ENCODE measurements around the gene NCR1.
"Not testable (repeated sequence)": the region's sequence is repeated elsewhere in the genome, so short reads cannot be mapped to it uniquely, and the experiment has no call there.

The NCR1 gene

DNA sequence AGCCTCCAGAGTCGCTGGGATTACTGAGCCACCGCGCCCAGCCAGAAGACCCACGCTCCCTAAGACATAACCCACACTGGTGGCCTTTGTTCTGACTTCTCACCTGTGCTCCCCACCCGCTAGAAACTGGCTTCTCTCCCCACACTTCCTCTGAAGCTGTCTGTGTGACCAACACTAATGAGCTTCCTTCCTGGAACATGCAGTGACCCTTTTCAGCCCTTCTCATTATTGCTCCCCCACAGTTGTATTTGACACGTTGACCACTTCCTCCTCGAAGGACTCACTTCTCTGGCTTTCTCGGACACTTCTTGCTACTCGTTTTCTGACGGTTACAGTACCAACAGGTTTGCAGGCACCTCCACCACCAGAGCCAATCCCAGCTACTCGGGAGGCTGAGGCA, 10.9 kb downstream of the NCR1 start:
- no peak for DNase-seq

GRCh38 chr19:54918499-54918898, 12.6 kb downstream of the NCR1 start:
- DNase-seq, result no peak

DNA sequence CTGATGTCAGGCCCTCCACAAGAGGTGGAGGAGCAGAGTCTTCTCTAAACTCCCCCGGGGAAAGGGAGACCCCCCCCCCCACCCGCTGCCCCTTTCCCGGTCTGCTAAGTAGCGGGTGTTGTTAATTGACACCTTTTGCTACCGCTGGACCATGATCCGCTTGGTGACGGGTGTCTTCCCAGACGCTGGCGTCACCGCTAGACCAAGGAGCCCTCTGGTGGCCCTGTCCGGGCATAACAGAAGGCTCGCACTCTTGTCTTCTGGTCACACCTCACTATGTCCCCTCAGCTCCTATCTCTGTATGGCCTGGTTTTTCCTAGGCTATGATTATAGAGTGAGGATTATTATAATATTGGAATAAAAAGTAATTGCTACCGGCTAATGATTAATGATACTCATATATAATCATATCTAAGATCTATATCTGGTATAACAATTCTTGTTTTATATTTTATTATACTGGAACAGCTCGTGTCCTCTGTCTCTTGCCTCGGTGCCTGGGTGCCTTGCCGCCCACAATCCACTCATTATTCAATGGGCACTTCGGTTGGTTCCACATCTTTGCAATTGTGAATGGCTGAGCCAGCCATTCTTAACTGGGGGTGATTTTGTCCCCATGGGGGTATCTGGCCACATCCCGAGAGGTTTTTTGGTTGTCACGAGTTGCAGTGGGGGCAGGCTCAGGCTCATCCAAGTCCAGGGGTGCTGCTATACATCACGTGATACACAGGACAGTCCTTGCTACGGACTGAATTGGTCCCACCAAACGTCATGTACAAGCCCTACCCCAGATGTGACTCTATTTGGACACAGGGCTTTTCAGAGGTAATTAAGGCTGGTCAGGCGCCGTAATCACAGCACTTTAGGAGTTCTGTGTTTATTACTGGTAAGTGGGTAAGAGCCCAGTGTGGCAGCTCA, 14.0 kb downstream of the NCR1 start:
- DNase-seq, result not testable (repeated sequence)

GRCh38 chr19:54921082-54921481, 15.1 kb downstream of the NCR1 start:
- DNase-seq, result no peak

GRCh38 chr19:54923276-54923675, 17.3 kb downstream of the NCR1 start:
- no peak for DNase-seq

DNA sequence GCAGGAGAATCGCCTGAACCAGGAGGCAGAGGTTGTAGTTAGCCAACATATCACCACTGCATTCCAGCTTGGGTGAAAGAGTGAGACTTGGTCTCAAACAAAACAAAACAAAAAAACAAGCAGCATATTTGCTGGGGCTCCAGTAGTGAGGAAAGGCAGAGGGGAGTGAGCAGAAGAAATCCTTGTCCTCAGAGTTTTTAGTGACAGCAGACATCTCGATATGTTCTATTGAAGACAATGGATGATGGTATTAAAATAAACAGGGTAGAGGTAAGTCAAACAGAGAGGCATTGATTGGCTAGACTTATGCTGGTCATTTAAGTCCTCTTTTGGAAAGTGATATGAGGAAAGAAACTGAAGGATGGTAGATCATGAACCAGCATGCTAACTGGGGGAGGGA, 22.4 kb downstream of the NCR1 start:
- no peak for DNase-seq

DNA sequence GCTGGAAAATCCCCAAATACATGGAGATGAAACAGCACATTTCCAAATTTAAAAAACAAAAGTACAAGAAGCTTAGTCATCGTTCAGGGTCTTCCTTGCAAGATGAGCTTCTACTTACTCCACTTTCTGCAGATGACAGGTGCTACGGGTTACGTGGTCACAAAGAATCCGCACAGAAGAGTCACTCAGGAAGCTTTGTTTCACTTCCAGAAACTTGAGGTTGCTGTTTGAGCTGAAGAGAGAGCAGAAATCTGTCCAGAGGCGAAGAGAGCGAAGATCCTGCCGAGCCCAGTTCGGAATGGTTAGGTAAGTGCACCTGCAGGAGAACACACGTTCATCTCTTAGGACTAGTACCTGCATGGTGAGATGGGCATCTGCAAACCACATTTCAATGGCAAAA, 32.0 kb downstream of the NCR1 start:
- no peak for DNase-seq

DNA sequence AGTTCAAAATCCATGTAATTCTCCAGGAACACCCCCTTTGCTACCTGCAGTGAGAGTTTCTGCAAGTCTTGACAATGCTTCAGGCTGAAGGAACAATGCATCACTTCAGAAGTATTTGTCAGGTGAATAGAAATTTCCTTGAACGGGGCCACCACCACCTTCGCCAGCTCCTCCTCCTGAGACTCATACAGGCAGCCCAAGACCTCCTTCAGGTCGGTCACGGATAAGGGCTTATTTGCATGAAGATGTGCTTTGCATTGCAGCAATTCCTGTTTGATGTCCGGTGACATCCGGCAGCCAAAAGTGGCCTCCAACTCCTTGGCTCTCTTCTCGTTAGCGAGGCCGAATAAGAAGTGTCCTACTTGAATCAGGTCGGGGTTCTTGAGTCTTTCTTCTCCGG, 33.0 kb downstream of the NCR1 start:
- no peak for DNase-seq

GRCh38 chr19:54939538-54939937, 33.6 kb downstream of the NCR1 start:
- DNase-seq, result not testable (repeated sequence)

GRCh38 chr19:54943772-54944361, 37.9 kb downstream of the NCR1 start:
- not testable (repeated sequence) for DNase-seq

DNA sequence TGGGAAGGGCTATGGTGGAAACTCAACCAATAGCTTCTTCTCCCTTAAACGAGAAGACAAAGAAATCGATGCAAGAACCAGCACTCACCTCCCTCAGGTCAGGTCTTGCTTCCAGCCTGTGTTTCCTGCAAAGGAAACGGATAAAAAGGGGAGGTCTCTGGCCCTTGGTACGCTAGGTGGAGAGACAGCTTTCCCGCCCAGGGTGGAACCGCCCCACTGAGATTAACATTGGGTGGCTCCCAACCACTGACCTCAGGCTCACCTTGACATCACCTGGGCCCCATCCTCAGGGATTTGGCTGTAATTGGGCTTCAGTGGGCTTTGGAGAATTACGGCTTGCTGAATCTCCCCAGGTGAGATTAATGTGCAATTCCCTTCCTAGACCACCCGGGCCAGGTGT, 41.4 kb downstream of the NCR1 start, which contains the start of gene NLRP7:
Gene NLRP7, minus strand, starts transcription at position 150 of the 400 bp plus-strand sequence.
- no peak for DNase-seq

DNA sequence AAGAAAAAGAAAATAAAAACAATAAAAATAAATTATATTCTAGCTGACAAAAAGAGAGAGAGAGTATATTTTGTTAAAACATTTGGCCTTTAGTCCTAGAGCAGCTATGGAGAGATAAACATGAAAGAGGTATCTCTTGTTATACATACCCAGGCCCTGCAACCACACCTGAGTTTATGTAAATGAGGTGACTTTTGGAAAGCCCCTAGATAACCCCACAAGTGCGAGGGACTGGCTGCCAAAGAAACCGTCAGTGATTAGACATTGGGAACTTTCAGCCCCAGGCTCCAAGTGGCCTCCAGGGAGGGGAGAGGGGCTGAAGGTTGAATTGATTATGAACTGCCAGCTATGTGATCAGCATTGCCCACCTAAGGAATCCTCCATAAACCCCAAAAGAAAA, 43.5 kb downstream of the NCR1 start:
- no peak for DNase-seq

- not testable (repeated sequence) for DNase-seq
Observed at GRCh38 chr19:54950580-54950979, 44.6 kb downstream of the NCR1 start.

DNA sequence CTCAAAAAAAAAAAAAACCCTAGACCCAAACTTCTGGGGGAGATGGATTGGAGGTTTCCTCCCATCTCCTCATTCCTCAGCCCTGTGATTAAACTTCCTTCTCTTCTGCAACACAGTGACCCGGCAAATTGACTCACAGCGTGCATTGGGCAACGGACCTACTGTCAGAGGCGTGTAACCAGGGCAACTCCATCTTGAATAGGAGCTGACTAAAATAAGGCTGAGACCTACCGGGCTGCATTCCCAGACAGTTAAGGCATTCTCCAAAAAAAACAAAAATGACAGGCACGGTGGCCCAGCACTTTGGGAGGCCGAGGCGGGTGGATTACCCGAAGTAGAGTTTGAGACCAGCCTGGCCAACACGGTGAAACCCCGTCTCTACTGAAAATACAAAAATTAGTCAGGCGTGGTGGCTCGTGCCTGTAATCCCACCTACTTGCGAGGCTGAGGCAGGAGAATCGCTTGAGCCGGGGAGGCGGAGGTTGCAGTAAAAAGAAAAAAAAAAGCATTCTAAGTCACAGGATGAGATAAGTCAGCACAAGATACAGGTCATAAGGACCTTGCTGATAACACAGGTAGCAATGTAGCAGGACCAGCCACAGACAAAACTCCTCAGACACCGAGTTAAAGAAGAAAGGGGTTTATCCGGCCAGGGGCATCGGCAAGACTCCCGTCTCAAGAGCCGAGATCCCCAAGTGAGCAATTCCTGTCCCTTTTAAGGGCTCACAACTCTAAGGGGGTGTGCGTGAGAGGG, 46.8 kb downstream of the NCR1 start:
- no peak for DNase-seq

- not testable (repeated sequence) for DNase-seq
Observed at GRCh38 chr19:54953345-54953713, 47.4 kb downstream of the NCR1 start.

DNA sequence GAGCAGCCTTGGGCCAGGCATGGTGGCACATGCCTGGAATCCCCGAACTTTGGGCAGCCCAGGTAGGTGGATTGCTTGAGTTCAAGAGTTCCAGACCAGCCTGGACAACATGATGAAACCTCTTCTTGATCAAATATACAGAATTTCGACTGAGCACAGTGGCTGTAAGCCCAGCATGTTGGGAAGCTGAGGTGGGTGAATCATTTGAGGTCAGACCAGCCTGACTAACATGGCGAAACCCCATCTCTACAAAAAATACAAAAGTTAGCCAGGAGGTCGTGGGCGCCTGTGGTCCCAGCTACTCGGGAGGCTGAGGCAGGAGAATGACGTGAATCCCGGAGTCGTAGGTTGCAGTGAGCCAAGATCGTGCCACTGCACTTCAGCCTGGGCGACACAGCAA, 49.4 kb downstream of the NCR1 start:
- no peak for DNase-seq

- DNase-seq, result no peak
Observed at GRCh38 chr19:54959840-54960239, 53.9 kb downstream of the NCR1 start.
